Retina (tissue), 1 donor: ENCODE measurements around the gene PPCS.

Experiments used
- DNase-seq: peaks from one replicate; pipeline ENCODE4 v3.0.0-alpha.2; 2016

The PPCS gene

DNA sequence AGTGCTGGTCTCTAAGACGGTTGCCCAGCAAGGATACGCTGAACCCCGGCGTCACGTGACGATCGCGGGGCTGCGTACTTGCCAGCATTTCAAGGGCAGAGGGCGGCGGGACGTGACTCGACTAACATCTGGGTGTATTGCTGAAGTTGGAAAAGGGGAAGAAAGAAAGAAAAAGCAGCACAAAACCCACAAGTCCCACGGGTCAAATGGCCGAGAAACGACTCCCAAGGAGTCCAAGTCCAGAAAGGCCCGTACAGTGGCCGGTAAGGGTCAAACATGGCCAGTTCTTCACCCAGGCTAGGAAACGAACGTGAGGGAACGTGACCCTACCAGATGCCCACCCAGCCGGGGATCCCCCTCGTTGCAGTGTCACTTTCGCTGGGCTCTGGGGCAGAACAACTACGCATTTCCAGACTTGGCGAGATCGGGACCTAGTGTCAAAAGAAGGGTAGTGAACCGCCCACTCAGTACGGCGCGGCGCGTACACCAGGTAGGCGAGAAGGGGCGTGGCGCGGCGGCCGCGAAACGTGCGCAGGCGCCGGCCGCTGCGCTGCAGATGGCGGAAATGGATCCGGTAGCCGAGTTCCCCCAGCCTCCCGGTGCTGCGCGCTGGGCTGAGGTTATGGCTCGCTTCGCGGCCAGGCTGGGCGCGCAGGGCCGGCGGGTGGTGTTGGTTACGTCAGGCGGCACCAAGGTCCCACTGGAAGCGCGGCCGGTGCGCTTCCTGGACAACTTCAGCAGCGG lies at the start of gene PPCS, which contains the start of gene ZMYND12:
PPCS (plus strand) TSS at position 534 of the 744 bp plus-strand sequence; CDS start at position 557, 23 bp downstream.
ZMYND12 (minus strand) TSS at position 13 of the 744 bp plus-strand sequence. CDS start 25 bp downstream, outside the sequence.
- DNase-seq, result peak; percentile 98

GRCh38 chr1:42414551-42415496 lies 41.5 kb upstream of the PPCS start:
- no peak for DNase-seq

GRCh38 chr1:42417166-42417565 lies 39.2 kb upstream of the PPCS start:
- no peak for DNase-seq

GRCh38 chr1:42418516-42418915 lies 37.8 kb upstream of the PPCS start:
- DNase-seq, result no peak

GRCh38 chr1:42419126-42419821 lies 37.1 kb upstream of the PPCS start:
- no peak for DNase-seq

- no peak for DNase-seq
Measured at GRCh38 chr1:42420121-42420520, 36.2 kb upstream of the PPCS start.

GRCh38 chr1:42420911-42421585 lies 35.3 kb upstream of the PPCS start:
- DNase-seq, result peak; percentile 66

GRCh38 chr1:42422737-42423136 lies 33.6 kb upstream of the PPCS start:
- DNase-seq, result peak; percentile 62

DNA sequence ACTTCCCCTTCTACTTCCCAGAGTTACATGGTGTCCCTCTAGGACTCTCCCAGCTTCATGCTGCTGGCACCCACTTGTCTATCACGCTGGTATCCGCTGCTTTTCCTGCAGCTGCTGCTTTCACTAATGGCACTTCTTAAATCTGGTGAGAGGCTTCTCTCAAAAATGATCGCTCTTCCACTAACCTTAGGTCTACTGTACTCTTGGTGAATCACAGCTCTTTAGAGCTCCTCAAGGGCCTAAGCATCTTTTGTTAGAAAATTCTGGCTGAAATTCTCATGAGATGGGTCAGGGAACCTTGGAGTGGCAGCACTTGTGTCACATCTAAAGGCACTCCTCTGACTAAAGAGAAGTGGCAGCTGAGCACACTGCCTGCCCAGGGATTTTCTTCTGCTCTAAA lies 32.7 kb upstream of the PPCS start:
- DNase-seq, result peak; percentile 61

DNA sequence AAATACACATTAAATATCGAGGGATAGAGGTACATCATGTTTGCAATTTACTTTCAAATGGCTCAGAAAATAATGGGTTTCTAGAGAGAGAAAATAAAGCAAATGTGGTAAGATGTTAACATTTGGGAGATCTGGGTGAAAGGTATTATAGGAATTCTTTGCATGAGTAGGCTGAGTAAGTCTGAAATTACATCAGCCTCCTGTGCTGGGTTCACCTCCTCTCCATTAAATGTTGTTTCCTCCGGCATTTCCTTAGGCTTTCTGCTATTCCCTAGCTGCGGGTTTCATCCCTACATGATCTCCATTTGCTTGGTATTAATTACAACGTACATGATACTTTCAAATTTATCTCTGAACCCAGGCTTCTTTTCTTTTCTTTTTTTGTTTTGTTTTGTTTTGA lies 32.1 kb upstream of the PPCS start:
- no peak for DNase-seq

GRCh38 chr1:42427240-42427639 lies 29.1 kb upstream of the PPCS start:
- no peak for DNase-seq

GRCh38 chr1:42429603-42430002 lies 26.7 kb upstream of the PPCS start:
- DNase-seq, result peak; percentile 28

DNA sequence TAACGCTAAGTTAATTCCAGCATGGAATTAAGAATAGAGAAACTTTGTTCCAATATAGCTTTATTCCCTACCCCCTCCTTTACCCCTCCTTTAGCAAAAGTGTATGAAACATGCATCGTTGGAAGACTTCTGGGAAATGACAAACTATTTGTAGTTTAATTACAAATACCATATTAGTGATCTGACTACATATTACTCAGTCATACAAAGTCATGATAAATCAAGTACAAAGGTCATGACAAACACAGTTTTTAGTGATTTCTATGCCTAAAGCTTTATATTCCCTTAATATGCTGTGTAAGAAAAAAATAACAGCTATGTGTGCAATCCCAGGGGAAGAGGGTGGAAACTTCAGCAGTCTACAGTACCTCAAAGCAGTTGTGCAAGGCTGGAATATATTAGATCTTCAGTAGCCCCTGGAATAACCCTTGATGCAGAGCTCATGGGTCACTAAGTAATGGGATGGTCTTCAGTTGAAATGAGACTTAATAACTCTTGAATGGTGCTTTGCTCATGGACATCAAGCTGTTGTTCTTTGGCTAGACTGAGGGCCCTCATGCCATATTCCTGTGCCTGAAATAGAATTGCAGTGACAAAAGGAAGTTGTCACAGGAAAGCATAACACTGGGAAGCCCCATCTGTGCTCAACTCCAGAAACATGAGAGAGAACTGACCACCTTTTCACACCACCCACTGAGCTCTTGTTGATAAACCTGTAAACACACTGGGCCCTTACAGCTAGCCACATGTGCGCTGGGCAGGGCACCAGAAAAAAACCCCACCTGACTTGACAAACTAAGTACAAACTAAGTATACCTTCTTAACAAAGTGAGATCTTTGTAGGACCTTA lies 25.8 kb upstream of the PPCS start:
- no peak for DNase-seq

DNA sequence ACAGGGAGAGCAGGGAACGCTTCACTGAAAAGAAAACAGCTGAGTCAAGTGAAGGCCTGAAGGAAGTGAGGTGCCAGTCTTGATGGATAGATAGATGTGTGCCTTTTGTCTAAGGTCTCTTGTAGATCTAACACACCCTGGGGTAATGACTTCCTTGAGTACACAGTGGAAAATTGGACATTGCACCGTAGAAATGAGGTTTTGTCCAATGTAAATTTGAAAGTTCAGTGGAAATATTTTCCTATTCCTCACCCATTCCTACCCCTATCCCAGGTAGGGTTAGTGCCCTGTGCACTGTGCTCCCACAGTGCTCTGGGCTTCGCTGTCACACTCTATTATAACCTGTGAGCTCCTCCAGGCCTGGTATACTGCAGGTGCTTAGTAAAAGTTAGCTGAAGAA lies 24.8 kb upstream of the PPCS start:
- DNase-seq, result no peak

DNA sequence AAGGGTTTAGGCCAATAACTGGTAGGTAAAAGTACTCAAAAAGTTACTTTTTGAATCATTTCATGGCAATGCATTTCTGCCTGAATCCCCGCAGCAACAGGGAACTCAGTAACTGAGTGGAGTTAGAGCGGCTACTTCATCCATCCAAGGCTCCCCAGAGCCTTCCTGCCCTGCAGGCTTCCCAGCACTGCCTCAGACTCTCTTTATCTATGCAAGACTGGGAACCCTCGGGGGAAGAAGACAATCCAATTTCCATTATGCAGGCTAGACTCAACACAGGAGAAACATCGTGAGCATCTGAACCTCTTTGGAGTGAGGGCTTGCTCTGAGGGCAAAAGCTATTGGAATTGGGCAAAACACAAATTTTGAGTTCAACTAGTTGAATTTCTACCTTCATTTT lies 23.6 kb upstream of the PPCS start:
- DNase-seq, result no peak

DNA sequence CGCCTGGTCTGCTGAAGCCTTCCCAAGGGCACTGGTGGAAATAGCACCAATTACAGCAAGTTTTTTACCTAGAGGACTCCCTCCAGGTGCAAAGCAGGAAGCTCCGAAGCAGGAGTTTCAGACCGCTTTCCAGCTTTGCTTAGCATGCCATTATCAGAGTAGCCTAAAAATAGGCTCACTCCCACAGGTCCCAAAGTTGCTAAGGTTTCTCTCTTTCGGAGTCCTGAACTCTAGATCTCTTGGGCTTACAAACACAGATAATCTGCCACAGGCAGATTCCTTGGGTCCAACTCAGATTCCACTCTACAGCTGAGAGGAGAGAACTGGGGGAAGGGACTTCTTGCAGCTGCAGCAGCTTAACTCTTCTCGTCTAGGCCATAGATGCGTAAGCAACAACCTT lies 23.0 kb upstream of the PPCS start:
- no peak for DNase-seq

DNA sequence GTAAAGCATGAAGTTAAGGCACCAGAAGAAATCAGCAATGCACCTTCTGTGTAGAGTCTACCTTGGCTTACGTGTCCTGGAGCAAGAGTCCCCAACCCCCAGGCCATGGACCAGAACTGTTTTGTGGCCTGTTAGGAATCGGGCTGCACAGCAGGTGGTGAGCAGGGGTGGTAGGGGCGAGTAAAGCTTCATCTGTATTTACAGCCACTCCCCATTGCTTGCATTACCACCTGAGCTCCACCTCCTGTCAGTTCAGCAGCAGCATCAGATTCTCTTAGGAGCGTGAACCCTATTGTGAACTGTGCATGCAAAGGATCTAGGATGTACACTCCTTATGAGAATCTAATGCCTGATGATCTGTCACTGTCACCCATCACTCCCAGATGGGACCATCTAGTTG lies 22.0 kb upstream of the PPCS start:
- no peak for DNase-seq

DNA sequence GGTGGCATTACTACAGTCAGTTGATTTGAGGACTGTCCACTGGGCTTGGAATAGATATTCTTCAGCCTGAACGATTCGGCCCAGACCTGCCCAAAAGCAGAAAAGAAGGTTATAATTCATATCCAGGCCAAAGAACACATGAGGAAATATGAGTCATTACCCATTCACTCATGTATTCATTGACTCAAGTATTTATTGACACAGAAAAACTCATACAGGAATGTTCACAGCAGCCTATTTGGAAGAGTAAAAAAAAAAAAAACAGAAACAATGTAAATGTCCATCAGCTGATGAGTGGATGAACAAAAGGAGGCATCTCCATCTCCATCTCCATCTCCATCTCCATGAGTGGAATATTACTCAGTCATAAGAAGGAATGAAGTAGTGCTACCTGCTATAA lies 16.4 kb upstream of the PPCS start:
- DNase-seq, result no peak

DNA sequence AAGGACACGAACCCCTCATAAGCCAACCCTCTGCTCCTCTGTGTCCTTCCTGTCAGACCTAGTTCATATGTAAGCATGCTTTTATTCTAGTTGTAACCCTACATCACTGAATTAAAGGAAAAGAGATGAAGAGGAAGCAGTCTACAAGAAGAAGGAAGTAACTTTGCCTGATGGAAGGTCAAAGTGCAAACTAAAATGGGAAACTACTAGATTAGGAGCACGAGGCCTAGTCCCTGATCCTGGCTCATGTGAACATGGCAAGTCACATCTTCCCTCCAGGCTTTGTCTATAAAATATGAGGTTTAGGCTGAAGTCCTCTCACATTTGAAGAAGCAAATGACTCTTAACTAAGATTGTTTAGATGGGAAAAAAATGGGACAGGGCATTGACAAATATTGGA lies 13.7 kb upstream of the PPCS start:
- no peak for DNase-seq

- DNase-seq, result no peak
Measured at GRCh38 chr1:42449256-42449655, 7.1 kb upstream of the PPCS start.

- no peak for DNase-seq
Measured at GRCh38 chr1:42450061-42450460, 6.3 kb upstream of the PPCS start.

DNA sequence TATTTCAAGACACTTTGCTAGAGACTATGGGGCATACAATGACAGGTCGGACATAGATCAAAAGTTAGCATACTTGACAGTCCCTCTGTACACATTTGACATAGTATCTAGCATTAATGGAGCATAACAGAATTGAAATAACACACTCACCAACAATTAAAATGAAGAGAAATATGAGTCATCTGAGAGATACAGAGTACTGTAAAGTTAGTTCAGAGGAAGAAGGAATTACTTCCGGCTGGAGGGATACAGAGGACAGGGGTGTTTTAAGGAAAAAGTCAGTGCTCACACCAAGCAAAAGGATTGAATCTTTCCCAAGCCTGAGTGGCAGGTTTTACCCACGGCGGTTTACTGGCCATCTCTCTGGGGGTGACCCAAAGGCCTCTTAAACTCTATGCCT lies 3.0 kb upstream of the PPCS start:
- no peak for DNase-seq
